Right kidney (tissue), 1 donor: ENCODE data around the gene AGBL4.

ENCODE experiments used
- DNase-seq: peaks from one replicate; pipeline ENCODE4 v3.0.0-alpha.2; 2016

The AGBL4 gene

GRCh38 chr1:48878191-48878940 is 1145.4 kb downstream of the AGBL4 start:
- DNase-seq = no peak

- no peak for DNase-seq
Measured at GRCh38 chr1:48876330-48876785, 1147.4 kb downstream of the AGBL4 start.

GRCh38 chr1:48875552-48876329 is 1148.0 kb downstream of the AGBL4 start:
- DNase-seq = no peak

- DNase-seq = no peak
Measured at GRCh38 chr1:48873944-48874343, 1149.8 kb downstream of the AGBL4 start.

GRCh38 chr1:48870596-48870995 is 1153.2 kb downstream of the AGBL4 start:
- no peak for DNase-seq

GRCh38 chr1:48869116-48869893 is 1154.4 kb downstream of the AGBL4 start:
- no peak for DNase-seq

- DNase-seq = no peak
Measured at GRCh38 chr1:48864913-48865312, 1158.8 kb downstream of the AGBL4 start.

- no peak for DNase-seq
Measured at GRCh38 chr1:48859456-48859855, 1164.3 kb downstream of the AGBL4 start.

GRCh38 chr1:48858200-48858920 is 1165.4 kb downstream of the AGBL4 start:
- DNase-seq = no peak

GRCh38 chr1:48853006-48853405 is 1170.7 kb downstream of the AGBL4 start:
- DNase-seq = no peak

- no peak for DNase-seq
Measured at GRCh38 chr1:48851638-48852037, 1172.1 kb downstream of the AGBL4 start.

- no peak for DNase-seq
Measured at GRCh38 chr1:48848035-48848434, 1175.7 kb downstream of the AGBL4 start.

- DNase-seq = no peak
Measured at GRCh38 chr1:48846441-48846840, 1177.3 kb downstream of the AGBL4 start.

GRCh38 chr1:48844187-48844586 is 1179.6 kb downstream of the AGBL4 start:
- no peak for DNase-seq

GRCh38 chr1:48841966-48842365 is 1181.8 kb downstream of the AGBL4 start:
- no peak for DNase-seq

GRCh38 chr1:48841461-48841860 is 1182.3 kb downstream of the AGBL4 start:
- DNase-seq = peak; percentile 25

GRCh38 chr1:48831120-48831978 is 1192.4 kb downstream of the AGBL4 start:
- no peak for DNase-seq

GRCh38 chr1:48830715-48831114 is 1193.0 kb downstream of the AGBL4 start:
- DNase-seq = no peak

GRCh38 chr1:48829446-48829845 is 1194.3 kb downstream of the AGBL4 start:
- no peak for DNase-seq

GRCh38 chr1:48823168-48823567 is 1200.6 kb downstream of the AGBL4 start:
- peak; percentile 36 for DNase-seq

GRCh38 chr1:48820491-48820890 is 1203.3 kb downstream of the AGBL4 start:
- no peak for DNase-seq
